ENCODE results near the gene COA5. TPM values are rescaled to one million over a fixed set of nuclear protein-coding genes. Genes with fewer than 3 reads are reported as not detected.

Gene COA5
- total RNA-seq, 1 donor from 2014 or later, result 28.3 TPM

DNA sequence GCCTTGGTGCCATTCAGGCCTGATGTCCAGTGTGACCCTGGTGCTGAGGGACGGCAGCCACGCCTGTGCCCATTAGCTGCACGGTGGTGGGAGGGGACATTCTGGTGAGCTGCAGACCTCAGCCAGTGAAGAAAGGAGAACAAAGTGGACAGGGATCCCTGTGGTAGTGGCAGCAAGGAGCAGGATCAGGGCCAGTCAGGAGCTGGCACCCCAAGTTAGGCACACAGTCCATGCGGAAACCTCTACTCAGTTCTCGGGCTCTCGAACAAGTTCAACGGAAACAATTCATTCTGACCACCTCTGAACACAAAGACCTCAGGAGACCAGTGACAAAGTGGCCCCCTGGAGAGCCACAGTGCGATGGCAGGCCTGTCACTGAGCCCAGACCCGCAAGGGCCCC, 30.1 kb downstream of the COA5 start:
- intact Hi-C loops (cut with DNase I), result no loop called here
- DNase-seq (ENCODE audit: low spot score), result no peak

DNA sequence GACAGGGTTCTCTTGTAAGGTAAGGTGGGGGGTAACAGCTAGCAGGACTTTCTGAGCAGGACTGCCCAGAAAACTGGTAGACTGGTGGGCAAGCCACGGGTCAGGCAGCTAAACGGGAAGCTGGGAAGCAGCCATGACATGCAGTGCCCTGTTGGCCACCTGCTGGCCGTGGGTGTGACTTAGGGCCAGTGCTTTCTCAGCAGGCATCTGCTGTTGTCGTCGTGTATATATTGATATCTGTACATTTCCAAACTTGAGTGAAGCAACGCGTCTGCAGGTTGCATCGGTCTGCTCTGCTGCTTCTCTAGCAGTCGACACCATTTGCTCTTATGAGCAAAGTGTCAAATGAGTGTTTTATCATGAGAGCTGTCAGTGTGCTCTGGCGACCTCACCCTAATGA, 31.0 kb downstream of the COA5 start:
- intact Hi-C loops (cut with DNase I), result no loop called here
- DNase-seq (ENCODE audit: low spot score), result no peak

DNA sequence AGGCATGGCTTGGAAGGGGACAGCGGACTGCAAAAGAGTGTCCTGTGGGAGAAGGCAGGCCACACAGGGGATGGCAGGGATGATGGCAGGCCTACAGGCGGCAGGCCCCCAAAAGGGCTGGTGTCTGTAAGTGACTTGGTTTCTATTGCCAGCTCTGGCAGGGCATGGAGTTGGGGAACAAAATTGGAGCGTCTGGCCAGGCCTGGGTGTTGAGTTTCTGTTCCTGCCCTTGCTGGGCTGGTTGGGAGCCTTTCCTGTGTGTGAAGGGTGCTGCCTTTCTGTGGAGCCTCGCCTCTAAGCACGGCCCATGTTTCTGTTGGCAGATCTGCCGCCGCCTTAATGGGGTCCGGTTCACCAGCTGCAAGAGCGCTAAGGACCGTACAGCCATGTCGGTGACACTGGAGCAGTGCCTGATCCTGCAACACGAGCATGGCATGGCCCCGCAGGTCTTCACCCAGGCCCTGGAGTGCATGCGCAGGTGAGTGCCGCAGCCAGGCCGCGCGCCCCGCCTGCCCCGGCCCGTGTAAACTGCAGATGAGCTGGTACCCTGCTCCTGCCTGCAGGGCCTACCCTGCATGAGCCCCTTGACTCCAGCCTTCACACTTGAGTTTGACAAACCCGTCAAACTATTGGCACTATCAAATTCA, 31.5 kb downstream of the COA5 start:
- no peak for DNase-seq (ENCODE audit: low spot score)
- intact Hi-C loops (cut with DNase I), result no loop called here

DNA sequence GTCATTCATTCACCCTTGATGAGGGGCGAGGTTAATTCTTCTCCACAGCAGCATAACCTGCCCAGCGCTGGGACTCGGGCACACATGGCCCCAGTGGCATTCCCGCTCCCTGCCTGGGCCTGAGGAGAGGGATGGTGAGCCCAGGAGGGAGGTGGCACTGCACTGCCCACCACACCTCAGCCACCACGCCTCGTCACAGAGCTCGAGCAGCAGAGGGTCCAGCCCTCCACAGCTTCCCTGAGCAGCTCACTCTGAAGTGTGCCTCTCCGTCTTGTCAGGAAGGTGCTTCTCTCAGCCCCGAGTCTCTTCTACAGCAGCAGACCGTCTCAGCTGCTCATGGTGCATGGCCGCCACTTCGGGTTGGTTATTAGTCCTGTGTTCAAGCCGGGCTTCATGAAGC, 34.9 kb downstream of the COA5 start:
- DNase-seq (ENCODE audit: low spot score), result no peak
- intact Hi-C loops (cut with DNase I), result no loop called here

DNA sequence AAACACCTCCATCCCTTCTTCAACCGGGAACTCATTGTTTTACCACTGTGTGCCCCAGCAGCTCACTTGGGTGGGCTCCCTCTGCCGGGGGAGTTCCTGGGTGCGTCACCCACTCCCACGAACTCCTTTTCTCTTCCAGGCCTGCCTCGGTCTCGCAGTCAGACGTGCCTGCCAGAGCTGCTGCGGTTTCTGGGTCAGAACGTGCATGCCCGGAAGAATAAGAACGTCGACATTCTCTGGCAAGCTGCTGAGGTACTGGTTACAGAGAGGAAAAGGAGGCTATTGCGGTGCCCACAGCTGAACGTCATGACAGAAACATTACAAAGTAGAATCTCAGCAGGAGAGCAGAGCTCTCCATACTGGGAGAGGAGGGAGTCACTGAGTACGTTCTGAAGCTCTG, 35.6 kb downstream of the COA5 start:
- no peak for DNase-seq (ENCODE audit: low spot score)
- intact Hi-C loops (cut with DNase I), result no loop called here

DNA sequence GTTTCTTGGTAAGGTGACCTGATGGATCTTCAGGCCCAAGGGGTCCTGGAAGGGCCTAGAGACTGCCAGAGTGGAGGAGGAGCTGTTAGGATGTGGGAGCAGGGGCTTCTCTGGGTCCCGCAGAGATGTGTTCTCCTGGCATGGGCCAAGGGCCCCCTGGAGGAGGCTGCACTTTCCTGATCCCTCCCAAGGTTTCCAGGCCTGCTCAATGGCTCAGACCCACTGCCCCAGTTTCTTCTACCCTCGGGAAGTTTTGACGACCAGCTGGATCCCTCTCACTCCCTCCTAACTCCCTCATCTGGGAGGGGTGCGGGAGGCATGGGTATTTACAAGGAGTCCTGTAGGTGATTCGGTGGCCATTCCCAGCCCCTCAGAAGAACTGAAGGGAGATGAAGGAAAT, 36.1 kb downstream of the COA5 start:
- DNase-seq (ENCODE audit: low spot score), result no peak
- intact Hi-C loops (cut with DNase I), result no loop called here

DNA sequence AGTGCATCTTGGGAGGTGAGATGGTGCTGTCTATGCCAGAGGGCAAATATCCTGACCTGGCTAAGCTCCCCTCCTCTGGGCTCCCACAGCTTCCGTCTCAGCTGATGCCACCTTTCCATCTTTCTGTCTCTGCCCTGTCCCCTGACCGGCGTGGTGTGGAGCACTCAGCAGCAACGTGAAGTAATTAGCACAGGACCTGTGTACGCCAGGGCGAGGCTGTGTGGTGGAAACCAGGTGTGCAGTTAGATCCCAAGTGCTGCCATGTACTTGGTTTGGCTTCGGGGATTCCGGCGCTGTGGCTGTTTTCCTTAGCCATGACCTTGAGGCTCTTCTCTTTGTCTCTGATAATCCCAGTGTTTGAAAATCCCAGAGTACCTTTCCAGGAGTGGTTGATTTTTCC, 36.5 kb downstream of the COA5 start:
- intact Hi-C loops (cut with DNase I), result no loop called here

DNA sequence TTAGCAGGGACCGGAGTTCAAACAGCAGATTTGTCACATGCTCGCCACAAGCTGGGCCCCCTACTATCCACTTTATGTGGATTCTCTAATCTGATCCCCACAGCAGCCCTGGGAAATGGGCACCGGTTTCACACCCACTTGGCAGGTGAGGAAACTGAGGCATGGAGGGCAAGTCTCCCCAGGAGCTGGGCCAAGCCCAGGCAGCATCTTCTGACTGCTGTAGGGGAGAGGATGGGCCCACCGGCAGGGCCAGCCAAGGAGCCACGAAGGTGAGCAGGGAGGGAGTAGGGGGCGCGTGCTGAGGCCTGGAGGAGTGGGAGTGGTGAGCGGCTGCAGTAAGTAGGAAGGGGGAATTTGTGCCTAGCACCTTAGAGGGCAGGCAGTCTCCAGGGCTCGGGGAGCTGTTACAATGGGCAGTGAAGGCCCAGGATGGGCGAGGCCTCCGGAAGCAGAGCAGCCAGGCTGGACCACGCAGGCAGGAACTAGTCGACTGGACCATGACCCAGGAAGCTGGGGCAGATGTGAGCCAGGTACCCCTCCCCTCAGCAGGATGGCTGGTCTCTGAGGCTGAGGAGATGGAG, 37.1 kb downstream of the COA5 start:
- no peak for DNase-seq (ENCODE audit: low spot score)
- intact Hi-C loops (cut with DNase I), result no loop called here

More for the DNA sequence above, 36.5 kb downstream of the COA5 start:
- DNase-seq (ENCODE audit: low spot score), result no peak

DNA sequence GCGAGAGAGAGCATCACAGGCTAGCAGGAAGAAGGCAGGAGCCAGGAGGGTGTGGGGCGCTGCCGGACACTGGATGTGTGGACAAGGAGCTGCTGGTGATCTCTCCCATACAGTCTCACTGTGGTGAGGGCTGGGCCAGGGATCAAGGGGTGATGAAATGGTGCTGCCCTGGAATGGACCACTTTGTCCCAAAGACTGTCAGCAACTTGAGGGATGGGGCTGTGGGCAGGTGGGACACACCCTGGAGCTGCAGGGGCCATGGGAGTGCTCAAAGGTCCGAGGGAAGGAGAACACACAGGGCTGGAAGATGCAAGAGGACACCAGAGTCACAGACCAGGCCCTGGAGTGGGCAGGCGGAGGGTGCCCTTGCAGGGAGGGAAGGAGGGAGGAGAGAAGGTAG, 38.0 kb downstream of the COA5 start:
- peak; percentile 51 for DNase-seq (ENCODE audit: low spot score)

DNA sequence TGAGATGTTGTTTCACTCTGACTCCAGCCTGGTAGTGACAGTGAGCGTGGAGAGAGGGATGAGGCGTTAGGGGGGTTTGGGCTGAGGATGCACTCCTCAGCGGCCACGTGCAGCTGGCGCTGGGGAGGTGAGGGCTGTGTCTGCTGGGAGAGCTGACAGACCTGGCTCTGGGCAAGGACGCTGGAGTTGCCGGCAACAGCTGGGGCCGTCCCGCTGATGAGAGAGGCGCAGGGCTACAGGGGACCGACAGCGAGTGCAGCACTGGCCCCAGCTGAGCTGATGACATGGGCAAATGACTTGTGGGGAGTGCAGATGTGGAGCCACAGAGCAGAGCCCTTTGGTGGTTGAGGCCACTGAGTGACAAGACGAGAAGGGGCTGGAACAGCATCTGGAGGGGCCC, 38.4 kb downstream of the COA5 start:
- DNase-seq (ENCODE audit: low spot score), result peak; percentile 44
- intact Hi-C loops (cut with DNase I), result loop anchor here (10.0 kb wide), 1 partner anchor 155 kb away; no protein-coding TSS in a partner anchor

More for the DNA sequence above, 38.0 kb downstream of the COA5 start:
- intact Hi-C loops (cut with DNase I), result no loop called here

DNA sequence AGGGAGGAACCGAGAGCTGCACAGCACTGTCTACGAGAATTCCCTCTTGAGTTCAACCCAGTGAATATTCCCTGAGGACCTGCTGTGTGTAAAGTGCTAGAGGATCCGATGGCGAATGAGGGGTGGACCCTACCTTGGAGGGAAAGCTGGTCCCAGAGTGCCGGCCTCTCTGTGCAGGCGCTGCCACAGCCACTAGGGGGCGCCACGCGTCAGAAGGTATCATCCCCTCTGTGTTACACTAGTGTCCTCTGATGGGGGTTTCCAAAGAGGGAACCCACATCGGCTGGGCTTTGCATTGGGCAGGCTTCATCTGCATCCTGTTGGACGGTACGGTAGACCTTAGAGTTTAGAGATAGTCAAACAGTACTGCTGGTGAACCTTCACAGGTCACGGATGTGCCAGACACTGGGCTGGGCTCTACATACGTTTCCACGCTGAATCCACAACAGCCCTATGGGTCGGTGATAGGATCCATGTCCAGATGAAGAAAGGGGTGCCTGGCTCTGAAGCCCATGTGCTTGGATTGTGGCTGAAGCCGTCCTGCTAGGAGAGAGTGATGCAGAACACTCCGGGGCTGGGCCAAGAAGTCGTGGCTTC, 39.0 kb downstream of the COA5 start:
- peak; percentile 78 for DNase-seq (ENCODE audit: low spot score)
- intact Hi-C loops (cut with DNase I), result loop anchor here (10.0 kb wide), 1 partner anchor 154 kb away; no protein-coding TSS in a partner anchor

DNA sequence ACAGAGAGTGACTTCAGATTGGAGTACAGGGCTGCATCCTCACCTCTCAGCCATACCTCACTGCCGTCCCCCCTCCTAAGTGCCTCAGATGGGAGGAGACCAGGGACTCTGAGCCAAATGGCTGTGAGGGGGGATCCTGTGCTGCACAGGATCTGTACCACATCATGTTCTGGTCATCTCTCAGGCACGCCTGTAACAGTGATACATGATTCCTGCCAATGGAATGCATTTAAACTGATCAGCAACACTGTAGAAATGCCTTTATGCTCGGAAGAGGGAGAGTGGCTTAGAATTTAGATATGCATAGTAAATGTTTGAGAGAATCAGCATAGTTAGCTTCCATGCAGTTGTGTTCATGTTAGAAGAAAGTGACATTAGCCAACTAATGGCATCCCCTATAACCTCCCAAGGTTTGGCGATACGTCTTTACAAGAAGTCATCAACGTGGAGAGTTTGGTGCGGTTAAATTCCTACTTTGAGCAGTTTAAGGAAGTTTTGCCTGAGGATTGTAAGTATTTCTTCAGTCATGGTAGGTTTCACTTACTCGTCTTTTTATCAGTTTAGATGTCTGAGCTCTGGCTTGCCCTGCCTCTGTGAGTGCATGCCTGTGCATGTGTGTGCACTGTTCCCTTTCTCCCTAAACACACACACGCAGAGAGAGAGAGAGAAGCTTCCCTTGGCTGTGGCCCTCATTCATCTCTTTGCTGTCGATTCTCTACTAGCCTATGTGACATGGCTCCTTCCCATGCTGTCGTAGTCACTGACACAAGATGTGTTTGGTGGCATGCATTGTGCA, 40.0 kb downstream of the COA5 start:
- intact Hi-C loops (cut with DNase I), result loop anchor here (10.0 kb wide), 1 partner anchor 154 kb away; no protein-coding TSS in a partner anchor
- no peak for DNase-seq (ENCODE audit: low spot score)

DNA sequence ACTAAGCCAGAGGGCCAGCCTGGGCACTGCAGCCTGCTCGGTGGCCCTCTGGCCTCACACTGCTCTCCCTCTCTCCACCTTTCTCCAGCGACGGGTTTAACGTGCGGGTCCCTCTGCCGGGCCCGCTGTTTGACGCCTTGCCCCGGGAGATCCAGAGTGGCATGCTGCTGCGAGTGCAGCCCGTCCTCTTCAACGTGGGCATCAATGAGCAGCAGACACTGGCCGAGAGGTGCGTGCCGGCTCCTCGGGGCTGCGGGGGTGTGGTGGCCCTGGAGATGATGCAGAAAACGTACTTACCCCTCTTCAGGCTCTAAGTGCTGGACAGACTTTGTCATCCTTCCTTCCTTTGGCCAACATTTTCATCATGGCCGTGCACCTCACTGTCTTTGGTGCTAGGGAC, 42.4 kb downstream of the COA5 start:
- intact Hi-C loops (cut with DNase I), result loop anchor here (10.0 kb wide), 1 partner anchor 151 kb away; no protein-coding TSS in a partner anchor
- DNase-seq (ENCODE audit: low spot score), result peak; percentile 64

DNA sequence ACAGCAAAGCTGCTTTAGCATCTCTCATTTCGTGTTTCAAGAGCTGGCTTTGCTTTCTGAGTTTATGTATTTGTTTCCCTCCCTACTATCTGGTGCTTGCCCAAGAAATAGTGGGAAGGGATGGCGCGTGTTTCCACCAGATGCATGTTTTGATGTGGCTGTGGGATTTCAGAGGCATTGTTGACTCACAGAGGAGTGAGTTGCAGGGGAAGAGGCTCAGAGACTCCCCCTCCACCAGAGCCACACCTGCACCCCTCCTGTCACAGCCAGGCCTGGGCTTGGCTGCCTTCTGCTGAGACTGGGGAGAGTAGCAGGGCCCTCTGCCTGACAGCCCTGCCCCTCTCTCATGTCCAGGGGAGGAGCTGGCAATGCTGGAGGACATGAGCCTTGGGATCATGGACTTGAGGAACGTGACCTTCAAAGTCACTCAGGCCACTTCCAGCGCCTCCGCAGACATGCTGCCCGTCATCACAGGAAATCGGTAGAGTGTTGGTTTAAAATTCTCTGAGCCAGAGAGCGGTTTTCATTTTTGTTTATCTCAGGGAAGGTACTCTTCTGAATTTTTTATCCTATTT, 42.9 kb downstream of the COA5 start:
- intact Hi-C loops (cut with DNase I), result loop anchor here (10.0 kb wide), 1 partner anchor 151 kb away; no protein-coding TSS in a partner anchor
- peak; percentile 60 for DNase-seq (ENCODE audit: low spot score)

DNA sequence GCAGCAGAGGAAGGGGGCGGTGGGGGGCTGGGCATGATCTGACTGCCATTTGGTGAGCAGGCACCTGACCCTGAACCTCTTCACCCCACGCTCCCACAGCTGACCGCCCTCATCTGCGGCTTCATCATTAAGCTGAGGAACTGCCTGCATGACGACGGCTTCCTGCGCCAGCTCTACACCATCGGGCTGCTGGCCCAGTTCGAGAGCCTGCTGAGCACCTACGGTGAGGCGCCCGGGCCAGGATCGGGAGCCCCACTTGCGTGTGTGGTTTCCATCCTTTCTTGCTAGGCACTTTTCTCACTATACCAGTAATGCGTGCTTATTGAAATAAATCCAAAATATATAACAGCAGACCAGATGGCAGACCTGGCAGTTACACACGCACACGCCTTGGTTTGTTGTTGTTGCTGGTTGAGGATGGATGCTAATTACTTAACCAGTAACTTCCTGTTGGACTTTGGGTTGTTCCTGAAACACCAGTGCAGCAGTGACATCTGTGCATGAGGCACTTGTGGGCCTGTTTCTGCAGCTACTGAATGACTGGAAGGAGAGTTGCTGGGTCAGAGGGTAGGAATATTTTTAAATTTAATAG, 43.7 kb downstream of the COA5 start:
- intact Hi-C loops (cut with DNase I), result loop anchor here (5.0 to 10.0 kb wide), 2 partner anchors 43 to 150 kb away; partner anchors contain the start of genes COA5 and UNC50
- DNase-seq (ENCODE audit: low spot score), result peak; percentile 69

DNA sequence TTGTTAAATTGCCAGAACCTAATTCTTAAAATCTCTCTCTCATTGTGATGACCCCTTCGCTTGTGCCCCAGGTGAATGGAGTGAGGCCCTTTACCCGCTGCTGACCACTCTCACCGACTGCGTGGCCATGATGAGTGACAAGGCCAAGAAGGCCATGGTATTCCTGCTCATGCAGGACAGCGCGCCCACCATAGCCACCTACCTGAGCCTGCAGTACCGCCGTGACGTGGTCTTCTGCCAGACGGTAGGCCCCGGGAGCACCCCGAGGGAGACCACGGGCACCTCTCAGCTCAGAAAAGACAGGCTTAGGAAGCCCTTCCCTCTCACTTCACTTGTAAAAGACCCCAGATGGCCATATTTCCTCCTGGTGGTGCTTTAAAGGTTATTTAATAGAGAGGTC, 44.9 kb downstream of the COA5 start:
- intact Hi-C loops (cut with DNase I), result loop anchor here (2.0 to 10.0 kb wide), 3 partner anchors 44 to 149 kb away; partner anchors contain the start of genes COA5, INPP4A and UNC50
- DNase-seq (ENCODE audit: low spot score), result peak; percentile 27

DNA sequence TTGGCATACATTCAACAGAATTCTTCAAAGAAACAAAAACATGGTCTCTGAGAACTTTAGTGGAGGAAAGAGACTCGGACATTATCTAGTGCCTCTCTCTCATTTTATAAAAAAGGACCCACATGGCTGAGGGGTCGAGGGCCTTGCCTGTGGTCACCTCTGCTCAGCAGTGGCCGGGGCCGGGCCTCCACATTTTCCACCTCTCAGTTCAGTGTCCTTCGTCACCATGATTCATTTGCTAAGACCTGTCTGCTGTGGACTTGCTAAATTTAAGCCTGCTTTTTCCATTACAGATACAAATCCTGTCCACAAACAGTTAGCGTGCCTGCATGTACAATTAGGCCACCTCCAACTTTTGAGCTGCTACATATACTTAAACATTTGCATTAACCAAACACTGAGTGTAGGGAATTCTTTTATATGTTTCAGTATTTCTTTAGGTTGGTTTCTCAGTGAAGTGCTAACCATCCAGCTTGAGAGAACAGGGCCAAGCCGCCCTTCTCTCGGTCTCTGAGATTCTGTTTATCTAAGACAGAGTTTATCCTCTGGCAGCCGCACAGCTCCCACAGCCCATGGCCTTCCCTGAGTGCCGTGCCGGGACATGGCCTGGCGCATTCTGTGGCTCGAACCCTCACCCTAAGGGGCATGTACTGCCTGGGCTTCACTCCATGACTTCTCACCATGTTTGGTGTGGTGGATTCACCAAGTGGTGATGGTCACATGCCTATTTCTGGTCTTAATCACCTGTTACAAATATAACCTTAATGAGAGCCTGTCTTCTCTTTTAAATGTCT, 46.2 kb downstream of the COA5 start:
- no peak for DNase-seq (ENCODE audit: low spot score)
- intact Hi-C loops (cut with DNase I), result loop anchor here (2.0 to 10.0 kb wide), 3 partner anchors 45 to 147 kb away; partner anchors contain the start of genes COA5, INPP4A and UNC50

DNA sequence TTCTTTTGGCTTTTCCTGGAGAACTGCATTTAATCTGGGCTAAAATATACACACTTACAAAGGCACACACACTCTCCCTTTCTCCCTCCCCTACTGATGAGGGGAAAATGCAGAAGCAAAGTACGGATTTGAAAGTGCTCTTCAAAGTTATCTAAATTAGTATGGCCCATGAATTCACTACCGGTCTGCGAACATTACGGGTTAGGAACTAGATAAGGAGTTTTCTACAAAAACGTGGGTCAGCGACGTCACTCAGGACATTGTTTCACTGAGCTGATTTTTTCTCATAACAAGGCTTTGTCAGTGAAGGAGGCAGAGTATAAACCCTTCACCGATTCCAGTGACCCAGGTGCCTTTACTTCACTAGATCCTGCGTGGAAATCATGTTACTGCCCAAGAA, 47.3 kb downstream of the COA5 start:
- no peak for DNase-seq (ENCODE audit: low spot score)
- intact Hi-C loops (cut with DNase I), result loop anchor here (5.0 to 10.0 kb wide), 2 partner anchors 46 to 146 kb away; partner anchors contain the start of genes COA5 and UNC50

Data from cardiac septum (tissue), 1 donor.